Measurements from ENCODE around the gene TBC1D22A.

DNA sequence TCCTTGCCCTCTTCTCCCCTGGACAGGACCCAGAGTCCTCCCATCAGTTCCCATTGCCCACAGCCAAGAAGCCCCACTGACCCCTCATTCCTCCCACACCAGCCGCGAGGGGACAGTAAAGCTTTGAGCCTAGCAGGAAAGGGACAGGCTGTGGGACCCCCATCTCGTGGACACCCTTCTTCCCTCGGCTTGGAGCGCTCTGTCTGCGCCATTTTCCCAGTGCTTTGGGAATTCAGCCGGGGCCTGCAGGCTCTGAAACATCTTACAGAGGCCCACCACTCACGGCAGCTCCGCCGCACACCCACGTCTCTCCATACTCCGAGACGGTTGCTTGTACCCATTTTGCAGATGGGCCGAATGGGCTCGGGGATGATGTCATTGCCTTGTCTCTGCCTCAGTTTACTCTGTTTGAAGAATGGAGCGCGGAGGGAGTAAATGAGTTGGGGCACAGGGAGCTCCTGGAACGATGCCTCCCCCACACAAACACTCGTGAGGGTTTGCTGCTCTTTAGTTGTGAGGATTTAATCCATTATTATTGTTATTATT is 447.7 kb downstream of the TBC1D22A start:
- TF ChIP-seq, protein P1, sequence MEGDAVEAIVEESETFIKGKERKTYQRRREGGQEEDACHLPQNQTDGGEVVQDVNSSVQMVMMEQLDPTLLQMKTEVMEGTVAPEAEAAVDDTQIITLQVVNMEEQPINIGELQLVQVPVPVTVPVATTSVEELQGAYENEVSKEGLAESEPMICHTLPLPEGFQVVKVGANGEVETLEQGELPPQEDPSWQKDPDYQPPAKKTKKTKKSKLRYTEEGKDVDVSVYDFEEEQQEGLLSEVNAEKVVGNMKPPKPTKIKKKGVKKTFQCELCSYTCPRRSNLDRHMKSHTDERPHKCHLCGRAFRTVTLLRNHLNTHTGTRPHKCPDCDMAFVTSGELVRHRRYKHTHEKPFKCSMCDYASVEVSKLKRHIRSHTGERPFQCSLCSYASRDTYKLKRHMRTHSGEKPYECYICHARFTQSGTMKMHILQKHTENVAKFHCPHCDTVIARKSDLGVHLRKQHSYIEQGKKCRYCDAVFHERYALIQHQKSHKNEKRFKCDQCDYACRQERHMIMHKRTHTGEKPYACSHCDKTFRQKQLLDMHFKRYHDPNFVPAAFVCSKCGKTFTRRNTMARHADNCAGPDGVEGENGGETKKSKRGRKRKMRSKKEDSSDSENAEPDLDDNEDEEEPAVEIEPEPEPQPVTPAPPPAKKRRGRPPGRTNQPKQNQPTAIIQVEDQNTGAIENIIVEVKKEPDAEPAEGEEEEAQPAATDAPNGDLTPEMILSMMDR (IDR thresholded peaks at IDR 0.05; ENCODE audit: low read depth, low read length): no peak
- TF ChIP-seq EZH2phosphoT487 (IDR thresholded peaks at IDR 0.05; ENCODE audit: low read depth): no peak

All from OCI-LY3 (cell line).